ENCODE results near the gene PFKFB4.
"Not testable (repeated sequence)": the region's sequence is repeated elsewhere in the genome, so short reads cannot be mapped to it uniquely, and the experiment has no call there.

The PFKFB4 gene

DNA sequence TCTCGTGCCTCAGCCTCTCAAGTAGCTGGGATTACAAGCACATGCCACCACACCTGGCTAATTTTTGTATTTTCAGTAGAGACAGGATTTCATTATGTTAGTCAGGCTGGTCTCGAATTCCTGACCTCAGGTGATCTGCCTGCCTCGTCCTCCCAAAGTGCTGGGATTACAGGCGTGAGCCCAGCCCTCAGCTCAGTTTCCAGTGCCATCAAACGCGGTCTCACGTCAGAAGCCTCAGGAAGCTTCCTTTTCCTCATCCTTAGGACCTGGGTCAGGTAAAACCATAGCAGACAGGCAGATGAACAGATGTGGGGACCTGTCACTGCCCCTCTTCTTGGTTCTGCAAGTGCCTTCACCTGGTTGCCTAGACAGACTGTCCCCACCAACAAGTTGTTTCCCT, 5.0 kb downstream of the PFKFB4 start:
- H3K9me3 ChIP-seq (ENCODE audit: control insufficient read depth in 1 of 2, low read length in 2 of 2); H3K27ac ChIP-seq (ENCODE audit: low read depth, low read length); H3K4me3 ChIP-seq (ENCODE audit: low read depth in 1 of 2, low read length in 2 of 2); H3K27me3 ChIP-seq (ENCODE audit: control insufficient read depth in 1 of 2, insufficient read depth in 2 of 2, low read length in 2 of 2): not testable (repeated sequence)
- Histone ChIP-seq H3K9ac (ENCODE audit: low read depth in 1 of 2, low read length in 2 of 2) (peak overlapping the region in 1 of 2 donors; percentile 2), H3K4me1 (ENCODE audit: control insufficient read depth in 1 of 2, insufficient read depth in 2 of 2, low read length in 2 of 2) (peaks cover 36 to 44% of the 10 kb centered on the region in 2 donors), H3K36me3 (ENCODE audit: control insufficient read depth in 1 of 2, insufficient read depth in 2 of 2, low read length in 2 of 2) (peaks cover 14 to 26% of the 10 kb centered on the region in 2 donors)

DNA sequence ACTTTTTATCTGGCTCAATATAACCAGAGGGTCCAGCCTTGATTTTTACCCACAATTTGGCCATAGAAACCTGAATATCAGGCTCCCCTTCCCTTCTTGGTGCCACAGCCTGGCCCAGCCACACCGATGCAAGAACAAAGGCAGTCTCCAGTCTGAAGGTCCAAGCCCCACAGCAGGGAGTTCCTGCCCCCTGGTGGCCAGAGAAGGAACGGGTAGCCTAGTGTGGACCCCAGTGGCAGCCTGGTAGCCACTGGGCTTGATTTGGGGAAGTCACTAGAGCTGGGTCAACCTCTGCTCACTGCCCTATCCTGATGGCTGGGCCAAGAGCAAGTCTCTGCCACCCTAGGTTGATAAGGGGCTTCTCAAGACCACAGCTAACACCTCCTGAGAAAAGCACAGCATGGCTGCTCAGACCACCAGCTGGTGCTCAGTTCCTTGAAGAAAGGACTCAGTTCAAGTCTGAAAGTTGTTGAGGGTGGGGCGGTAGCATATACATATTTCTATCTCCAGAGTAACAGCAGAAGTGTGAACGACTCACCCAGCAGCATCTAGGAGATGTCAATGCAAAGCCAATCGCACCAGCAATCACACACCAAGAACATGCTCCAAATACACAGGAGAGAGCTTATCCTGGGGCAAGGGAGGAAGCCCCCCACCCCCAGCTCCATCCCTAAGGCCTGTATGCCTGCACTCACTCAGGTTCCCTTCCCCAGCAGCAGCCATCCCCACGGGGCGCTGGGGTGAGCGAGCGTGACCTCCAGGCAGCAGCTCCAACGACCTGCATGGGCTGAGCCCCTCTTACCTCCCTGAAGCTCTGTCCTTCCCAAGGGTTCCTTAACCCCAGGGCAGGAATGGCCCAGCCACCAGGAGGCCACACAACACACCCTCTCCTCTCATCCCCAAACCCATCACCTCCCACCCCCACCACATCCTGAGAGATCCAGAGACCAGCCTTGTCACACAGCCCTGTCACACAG, 7.6 kb downstream of the PFKFB4 start:
- no peaks in the 10 kb centered on the region for H3K27me3 ChIP-seq (ENCODE audit: control insufficient read depth in 1 of 2, insufficient read depth in 2 of 2, low read length in 2 of 2)
- H3K27ac ChIP-seq (ENCODE audit: low read depth, low read length) = no peak overlapping the region
- H3K9me3 ChIP-seq (ENCODE audit: control insufficient read depth in 1 of 2, low read length in 2 of 2) = no peaks in the 10 kb centered on the region
- peaks cover 23 to 40% of the 10 kb centered on the region in 2 donors for H3K36me3 ChIP-seq (ENCODE audit: control insufficient read depth in 1 of 2, insufficient read depth in 2 of 2, low read length in 2 of 2)
- H3K4me1 ChIP-seq (ENCODE audit: control insufficient read depth in 1 of 2, insufficient read depth in 2 of 2, low read length in 2 of 2) = peaks cover 23 to 26% of the 10 kb centered on the region in 2 donors
- H3K4me3 ChIP-seq (ENCODE audit: low read depth in 1 of 2, low read length in 2 of 2) = no peak overlapping the region
- no peak overlapping the region for H3K9ac ChIP-seq (ENCODE audit: low read depth in 1 of 2, low read length in 2 of 2)

DNA sequence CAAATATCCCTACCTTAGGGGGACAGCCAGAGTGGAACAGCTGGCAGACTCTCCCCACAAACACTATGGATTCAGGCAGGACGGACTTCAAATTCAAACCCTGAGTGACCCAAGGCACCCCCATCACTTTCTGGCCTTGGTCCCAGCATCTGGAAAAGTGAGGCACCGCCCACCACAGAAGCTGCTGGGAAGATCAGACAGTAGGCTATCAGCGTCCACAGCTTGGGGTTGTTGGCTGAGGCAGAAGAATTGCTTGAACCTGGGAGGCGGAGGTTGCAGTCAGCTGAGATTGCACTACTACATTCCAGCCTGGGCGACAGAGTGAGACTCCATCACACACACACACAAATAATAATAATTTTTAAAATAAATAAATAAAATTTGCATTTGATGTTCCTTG, 8.5 kb downstream of the PFKFB4 start:
- Histone ChIP-seq H3K9me3 (ENCODE audit: control insufficient read depth in 1 of 2, low read length in 2 of 2) (no peaks in the 10 kb centered on the region), H3K27me3 (ENCODE audit: control insufficient read depth in 1 of 2, insufficient read depth in 2 of 2, low read length in 2 of 2) (no peaks in the 10 kb centered on the region), H3K36me3 (ENCODE audit: control insufficient read depth in 1 of 2, insufficient read depth in 2 of 2, low read length in 2 of 2) (peaks cover 28 to 46% of the 10 kb centered on the region in 2 donors), H3K4me3 (ENCODE audit: low read depth in 1 of 2, low read length in 2 of 2) (no peak overlapping the region), H3K4me1 (ENCODE audit: control insufficient read depth in 1 of 2, insufficient read depth in 2 of 2, low read length in 2 of 2) (peaks cover 15 to 18% of the 10 kb centered on the region in 2 donors), H3K9ac (ENCODE audit: low read depth in 1 of 2, low read length in 2 of 2) (no peak overlapping the region), H3K27ac (ENCODE audit: low read depth, low read length) (no peak overlapping the region)

DNA sequence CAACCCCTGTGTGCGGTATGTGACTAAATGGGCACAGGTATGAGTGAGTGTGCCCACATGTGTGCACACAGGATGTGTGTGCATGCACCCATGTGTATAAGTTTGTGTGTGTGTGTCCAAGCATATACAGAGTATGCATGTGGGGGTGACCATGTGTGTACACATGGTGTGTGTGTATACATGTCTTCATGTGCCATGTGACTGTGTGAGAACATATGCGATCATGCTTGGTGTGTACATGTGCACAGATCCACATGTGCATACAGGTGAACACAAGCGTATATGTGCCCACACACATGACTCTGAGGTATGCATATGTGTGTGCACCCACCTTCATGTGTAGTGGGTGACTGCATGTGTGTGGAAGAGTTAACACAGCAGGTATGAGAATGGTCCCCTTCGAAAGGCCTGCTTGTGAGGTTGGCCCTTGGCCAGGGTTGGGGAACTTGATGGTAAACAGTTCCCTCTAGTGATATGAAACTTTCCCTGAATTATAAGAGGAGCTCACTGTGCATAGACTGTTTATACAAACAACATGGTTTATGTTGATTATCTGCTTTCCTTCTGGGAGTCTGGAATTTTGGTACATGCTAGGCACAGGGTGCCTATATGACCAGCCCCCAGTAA, 10.3 kb downstream of the PFKFB4 start:
- Histone ChIP-seq H3K9ac (ENCODE audit: low read depth in 1 of 2, low read length in 2 of 2) (no peak overlapping the region), H3K27ac (ENCODE audit: low read depth, low read length) (no peak overlapping the region), H3K4me1 (ENCODE audit: control insufficient read depth in 1 of 2, insufficient read depth in 2 of 2, low read length in 2 of 2) (no peaks in the 10 kb centered on the region), H3K36me3 (ENCODE audit: control insufficient read depth in 1 of 2, insufficient read depth in 2 of 2, low read length in 2 of 2) (peaks cover 34 to 59% of the 10 kb centered on the region in 2 donors), H3K27me3 (ENCODE audit: control insufficient read depth in 1 of 2, insufficient read depth in 2 of 2, low read length in 2 of 2) (no peaks in the 10 kb centered on the region), H3K4me3 (ENCODE audit: low read depth in 1 of 2, low read length in 2 of 2) (no peak overlapping the region), H3K9me3 (ENCODE audit: control insufficient read depth in 1 of 2, low read length in 2 of 2) (no peaks in the 10 kb centered on the region)

DNA sequence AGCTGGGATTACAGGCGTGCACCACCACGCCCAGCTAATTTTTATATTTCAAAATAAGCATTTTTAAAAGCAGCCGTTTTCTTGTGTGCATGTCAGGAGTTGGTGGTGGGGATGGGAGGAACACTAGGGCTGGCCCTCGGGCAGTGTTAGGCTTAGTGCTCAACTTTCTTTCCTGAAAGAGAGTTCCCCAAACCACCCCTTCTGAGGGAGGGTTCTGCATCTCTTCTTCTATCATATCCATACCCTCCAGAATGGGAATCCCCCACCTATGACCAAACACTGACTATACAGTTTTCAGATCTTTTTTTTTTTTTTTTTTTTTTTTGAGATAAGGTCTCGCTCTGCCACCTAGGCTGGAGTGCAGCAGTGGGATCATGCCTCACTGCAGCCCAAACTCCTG, 12.5 kb downstream of the PFKFB4 start:
- Histone ChIP-seq H3K36me3 (ENCODE audit: control insufficient read depth in 1 of 2, insufficient read depth in 2 of 2, low read length in 2 of 2) (peaks cover 32 to 59% of the 10 kb centered on the region in 2 donors), H3K4me1 (ENCODE audit: control insufficient read depth in 1 of 2, insufficient read depth in 2 of 2, low read length in 2 of 2) (no peaks in the 10 kb centered on the region), H3K9me3 (ENCODE audit: control insufficient read depth in 1 of 2, low read length in 2 of 2) (no peaks in the 10 kb centered on the region), H3K27me3 (ENCODE audit: control insufficient read depth in 1 of 2, insufficient read depth in 2 of 2, low read length in 2 of 2) (no peaks in the 10 kb centered on the region), H3K4me3 (ENCODE audit: low read depth in 1 of 2, low read length in 2 of 2) (no peak overlapping the region), H3K9ac (ENCODE audit: low read depth in 1 of 2, low read length in 2 of 2) (no peak overlapping the region), H3K27ac (ENCODE audit: low read depth, low read length) (no peak overlapping the region)

DNA sequence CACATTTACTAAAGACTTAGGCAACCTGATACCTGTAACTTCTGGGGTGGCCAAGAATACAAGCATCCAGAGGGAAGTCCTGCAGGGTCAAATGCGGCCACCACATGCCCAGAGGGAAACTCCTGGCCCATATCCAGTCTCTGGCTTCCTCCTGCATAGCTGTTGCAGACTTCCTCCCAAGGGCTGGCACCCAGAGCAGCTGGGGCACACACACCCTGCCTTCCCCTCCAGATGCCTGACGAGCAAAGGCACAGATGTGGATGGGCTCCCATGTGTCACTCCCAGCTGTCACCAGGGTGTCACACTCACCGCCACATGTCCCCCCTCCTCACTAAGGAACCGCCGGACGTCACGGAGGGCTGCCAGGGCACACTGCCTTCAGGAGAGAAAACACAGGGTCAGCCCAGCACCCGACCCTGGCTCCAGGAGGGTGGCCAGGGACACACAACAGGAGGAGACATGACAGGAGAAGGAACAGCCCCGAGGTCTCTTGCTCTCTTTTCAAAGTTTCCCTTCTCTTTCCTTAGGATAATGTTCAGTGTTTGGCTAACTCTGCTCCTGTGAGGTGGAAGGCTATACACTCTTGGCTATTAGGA, 13.2 kb downstream of the PFKFB4 start:
- peaks cover 37 to 61% of the 10 kb centered on the region in 2 donors for H3K36me3 ChIP-seq (ENCODE audit: control insufficient read depth in 1 of 2, insufficient read depth in 2 of 2, low read length in 2 of 2)
- no peaks in the 10 kb centered on the region for H3K9me3 ChIP-seq (ENCODE audit: control insufficient read depth in 1 of 2, low read length in 2 of 2)
- no peak overlapping the region for H3K9ac ChIP-seq (ENCODE audit: low read depth in 1 of 2, low read length in 2 of 2)
- no peak overlapping the region for H3K27ac ChIP-seq (ENCODE audit: low read depth, low read length)
- no peaks in the 10 kb centered on the region for H3K4me1 ChIP-seq (ENCODE audit: control insufficient read depth in 1 of 2, insufficient read depth in 2 of 2, low read length in 2 of 2)
- no peak overlapping the region for H3K4me3 ChIP-seq (ENCODE audit: low read depth in 1 of 2, low read length in 2 of 2)
- H3K27me3 ChIP-seq (ENCODE audit: control insufficient read depth in 1 of 2, insufficient read depth in 2 of 2, low read length in 2 of 2) = no peaks in the 10 kb centered on the region

DNA sequence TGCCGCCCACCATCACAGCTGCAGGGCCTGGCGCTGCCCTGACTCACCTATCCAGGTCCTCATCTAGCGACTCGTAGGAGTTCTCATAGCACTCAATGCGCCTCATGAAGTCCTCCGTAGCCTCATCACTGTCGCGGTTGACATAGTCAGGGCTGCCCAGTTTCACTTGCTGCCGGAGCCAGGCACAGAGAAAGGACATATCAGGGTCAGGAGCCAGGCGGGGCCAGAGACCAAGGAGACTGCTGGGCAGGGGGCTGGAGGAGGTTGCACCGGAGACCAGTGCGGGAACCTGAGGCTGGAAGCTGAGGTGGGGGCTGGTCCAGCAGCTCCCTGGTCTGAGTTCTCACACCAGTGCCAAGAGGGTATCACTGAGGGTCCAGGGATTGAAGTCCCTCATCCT, 18.2 kb downstream of the PFKFB4 start:
- H3K9ac ChIP-seq (ENCODE audit: low read depth in 1 of 2, low read length in 2 of 2) = no peak overlapping the region
- no peaks in the 10 kb centered on the region for H3K4me1 ChIP-seq (ENCODE audit: control insufficient read depth in 1 of 2, insufficient read depth in 2 of 2, low read length in 2 of 2)
- H3K36me3 ChIP-seq (ENCODE audit: control insufficient read depth in 1 of 2, insufficient read depth in 2 of 2, low read length in 2 of 2) = peaks cover 34 to 69% of the 10 kb centered on the region in 2 donors
- no peak overlapping the region for H3K27ac ChIP-seq (ENCODE audit: low read depth, low read length)
- H3K4me3 ChIP-seq (ENCODE audit: low read depth in 1 of 2, low read length in 2 of 2) = no peak overlapping the region
- no peaks in the 10 kb centered on the region for H3K27me3 ChIP-seq (ENCODE audit: control insufficient read depth in 1 of 2, insufficient read depth in 2 of 2, low read length in 2 of 2)
- H3K9me3 ChIP-seq (ENCODE audit: control insufficient read depth in 1 of 2, low read length in 2 of 2) = no peaks in the 10 kb centered on the region

DNA sequence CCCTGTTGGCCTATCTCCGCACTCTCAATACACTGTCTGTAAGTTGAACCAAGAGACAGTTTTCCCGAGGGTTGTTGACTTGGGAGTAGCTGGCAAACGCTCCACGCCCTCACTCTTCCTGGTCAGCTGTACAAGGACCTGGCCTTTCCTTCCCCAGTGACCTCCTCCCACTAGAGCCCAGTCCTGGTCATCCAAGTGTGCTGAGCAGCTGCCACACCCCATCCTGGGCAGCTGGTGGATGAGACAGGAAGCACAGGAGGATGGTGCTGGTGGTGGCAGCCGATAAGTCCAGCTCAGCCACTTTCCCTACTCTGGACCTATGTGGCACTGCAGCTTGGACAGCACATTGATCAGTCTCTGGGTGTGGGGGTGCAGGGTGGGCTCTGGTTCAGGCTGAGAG, 19.8 kb downstream of the PFKFB4 start:
- Histone ChIP-seq H3K36me3 (ENCODE audit: control insufficient read depth in 1 of 2, insufficient read depth in 2 of 2, low read length in 2 of 2) (peaks cover 27 to 61% of the 10 kb centered on the region in 2 donors), H3K4me3 (ENCODE audit: low read depth in 1 of 2, low read length in 2 of 2) (no peak overlapping the region)

DNA sequence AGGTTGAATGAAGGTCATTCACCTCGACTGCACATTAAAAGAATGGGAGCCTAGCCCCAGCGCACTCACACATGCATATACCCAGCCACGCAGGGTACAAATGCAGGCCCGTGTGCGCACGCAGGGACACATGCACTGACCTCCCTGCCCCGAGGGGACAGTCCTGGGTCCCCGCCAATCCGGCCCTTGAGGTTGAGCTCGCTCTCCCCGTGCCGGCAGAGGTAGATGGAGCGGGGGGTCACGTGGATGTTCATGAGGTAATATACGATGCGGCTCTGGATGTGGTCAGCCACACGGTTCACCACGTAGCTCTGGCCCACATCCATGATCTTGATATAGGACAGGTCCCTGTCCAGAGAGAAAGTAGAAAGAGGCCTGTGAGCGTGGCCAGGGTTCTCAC, 20.5 kb downstream of the PFKFB4 start:
- Histone ChIP-seq H3K9me3 (ENCODE audit: control insufficient read depth in 1 of 2, low read length in 2 of 2) (no peaks in the 10 kb centered on the region), H3K9ac (ENCODE audit: low read depth in 1 of 2, low read length in 2 of 2) (no peak overlapping the region), H3K4me3 (ENCODE audit: low read depth in 1 of 2, low read length in 2 of 2) (no peak overlapping the region), H3K27me3 (ENCODE audit: control insufficient read depth in 1 of 2, insufficient read depth in 2 of 2, low read length in 2 of 2) (no peaks in the 10 kb centered on the region), H3K27ac (ENCODE audit: low read depth, low read length) (no peak overlapping the region), H3K4me1 (ENCODE audit: control insufficient read depth in 1 of 2, insufficient read depth in 2 of 2, low read length in 2 of 2) (no peaks in the 10 kb centered on the region), H3K36me3 (ENCODE audit: control insufficient read depth in 1 of 2, insufficient read depth in 2 of 2, low read length in 2 of 2) (peaks cover 27 to 56% of the 10 kb centered on the region in 2 donors)

More for the DNA sequence above, 19.8 kb downstream of the PFKFB4 start:
- no peak overlapping the region for H3K9ac ChIP-seq (ENCODE audit: low read depth in 1 of 2, low read length in 2 of 2)
- H3K27ac ChIP-seq (ENCODE audit: low read depth, low read length) = no peak overlapping the region
- no peaks in the 10 kb centered on the region for H3K9me3 ChIP-seq (ENCODE audit: control insufficient read depth in 1 of 2, low read length in 2 of 2)
- no peaks in the 10 kb centered on the region for H3K27me3 ChIP-seq (ENCODE audit: control insufficient read depth in 1 of 2, insufficient read depth in 2 of 2, low read length in 2 of 2)
- no peaks in the 10 kb centered on the region for H3K4me1 ChIP-seq (ENCODE audit: control insufficient read depth in 1 of 2, insufficient read depth in 2 of 2, low read length in 2 of 2)

DNA sequence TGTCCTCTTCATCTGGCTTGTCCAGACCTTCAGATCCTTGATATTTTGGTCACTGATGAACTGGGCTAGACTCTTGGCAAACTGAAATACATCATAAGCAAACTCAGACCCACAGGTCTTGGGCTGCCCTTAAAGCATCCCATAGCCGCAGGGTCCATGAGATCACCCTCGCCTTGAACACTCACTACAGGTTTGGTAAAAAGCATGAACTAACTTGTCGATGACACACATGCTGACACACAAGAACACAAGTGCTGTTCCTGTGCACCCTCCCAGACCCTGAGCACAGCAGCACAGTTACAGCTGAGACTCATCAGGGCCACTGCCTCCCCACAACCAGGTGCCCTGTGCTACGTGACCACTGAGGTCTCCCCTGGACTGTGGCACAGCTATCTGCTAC, 21.0 kb downstream of the PFKFB4 start:
- Histone ChIP-seq H3K36me3 (ENCODE audit: control insufficient read depth in 1 of 2, insufficient read depth in 2 of 2, low read length in 2 of 2) (peaks cover 27 to 59% of the 10 kb centered on the region in 2 donors), H3K4me1 (ENCODE audit: control insufficient read depth in 1 of 2, insufficient read depth in 2 of 2, low read length in 2 of 2) (no peaks in the 10 kb centered on the region), H3K9me3 (ENCODE audit: control insufficient read depth in 1 of 2, low read length in 2 of 2) (no peaks in the 10 kb centered on the region), H3K27me3 (ENCODE audit: control insufficient read depth in 1 of 2, insufficient read depth in 2 of 2, low read length in 2 of 2) (no peaks in the 10 kb centered on the region), H3K9ac (ENCODE audit: low read depth in 1 of 2, low read length in 2 of 2) (no peak overlapping the region), H3K4me3 (ENCODE audit: low read depth in 1 of 2, low read length in 2 of 2) (no peak overlapping the region), H3K27ac (ENCODE audit: low read depth, low read length) (no peak overlapping the region)

Measured in duodenal mucosa (tissue), 2 donors.